Spleen (tissue), 7 donors: ENCODE results near the gene ABCB8.
A peak's percentile ranks its signal among the peaks of the same experiment; 100 is the strongest.

Source experiments
- POLR2AphosphoS5 ChIP-seq, 3 donors: sonication (generic); formaldehyde crosslinking; IDR thresholded peaks; one replicate each; pipeline ENCODE4 v1.5.1; 2017; ENCODE audit warnings: antibody characterized with exemption in 3 of 3
- TF ChIP-seq, protein P1 (sequence below), 11 experiments: fragments of 200-600 bp in 7 of 11; fragments of 450-650 bp in 4 of 11; sonication (generic) in 4 of 11; IDR thresholded peaks in 8 of 11; conservative IDR thresholded peaks in 3 of 11; 1 replicate in 7 of 11; 2 replicates in 4 of 11; pipeline versions ENCODE4 v1.4.0 to v1.8.0; 2016 to 2021; ENCODE audit warnings: antibody characterized with exemption in 11 of 11, inconsistent platforms in 4 of 11, mild to moderate bottlenecking in 1 of 11
- donor health status: DM: no; HTN: no; CAD: no; lungs with moderate emphysema.
- donor health status: DM: no; HTN: no; CAD: no.
- donor health status: DM: no; HTN: no; CAD: no.

GRCh38 chr7:151069841-151070573 lies 41.8 kb downstream of the ABCB8 start:
- TF ChIP-seq, protein P1, sequence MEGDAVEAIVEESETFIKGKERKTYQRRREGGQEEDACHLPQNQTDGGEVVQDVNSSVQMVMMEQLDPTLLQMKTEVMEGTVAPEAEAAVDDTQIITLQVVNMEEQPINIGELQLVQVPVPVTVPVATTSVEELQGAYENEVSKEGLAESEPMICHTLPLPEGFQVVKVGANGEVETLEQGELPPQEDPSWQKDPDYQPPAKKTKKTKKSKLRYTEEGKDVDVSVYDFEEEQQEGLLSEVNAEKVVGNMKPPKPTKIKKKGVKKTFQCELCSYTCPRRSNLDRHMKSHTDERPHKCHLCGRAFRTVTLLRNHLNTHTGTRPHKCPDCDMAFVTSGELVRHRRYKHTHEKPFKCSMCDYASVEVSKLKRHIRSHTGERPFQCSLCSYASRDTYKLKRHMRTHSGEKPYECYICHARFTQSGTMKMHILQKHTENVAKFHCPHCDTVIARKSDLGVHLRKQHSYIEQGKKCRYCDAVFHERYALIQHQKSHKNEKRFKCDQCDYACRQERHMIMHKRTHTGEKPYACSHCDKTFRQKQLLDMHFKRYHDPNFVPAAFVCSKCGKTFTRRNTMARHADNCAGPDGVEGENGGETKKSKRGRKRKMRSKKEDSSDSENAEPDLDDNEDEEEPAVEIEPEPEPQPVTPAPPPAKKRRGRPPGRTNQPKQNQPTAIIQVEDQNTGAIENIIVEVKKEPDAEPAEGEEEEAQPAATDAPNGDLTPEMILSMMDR (IDR thresholded peaks at IDR 0.05 in 8 of 11, conservative IDR thresholded peaks at IDR 0.05 in 3 of 11): no peak
- TF ChIP-seq POLR2AphosphoS5 (IDR thresholded peaks at IDR 0.05): peak in 1 of 3 donors; percentile 20
